Smooth muscle cell (in vitro differentiated cells): ENCODE results near the gene ZNF462. TPM values are rescaled to one million over a fixed set of nuclear protein-coding genes. Genes with fewer than 3 reads are reported as not detected.
A peak's percentile ranks its signal among the peaks of the same experiment; 100 is the strongest.

ENCODE experiments used
- DNase-seq: peaks from one replicate; lab custom pipeline; 2025; ENCODE audit not compliant: unreplicated experiment; lab: John Stamatoyannopoulos, UW
- H2AFZ ChIP-seq: fragments of 200-600 bp; sonication (generic); 2 replicates; pipeline ENCODE4 v1.6.0; 2016; ENCODE audit warnings: antibody characterized with exemption, low read depth, mild to moderate bottlenecking
- H3F3A ChIP-seq: fragments of 200-600 bp; sonication (generic); 2 replicates; pipeline ENCODE4 v1.6.0; 2017; ENCODE audit warnings: antibody characterized with exemption, low read depth
- H3K27ac ChIP-seq: fragments of 200-600 bp; sonication (generic); 2 replicates; pipeline ENCODE4 v1.5.1; 2016; ENCODE audit warnings: low read depth, mild to moderate bottlenecking
- H3K27me3 ChIP-seq: fragments of 200-600 bp; sonication (generic); 2 replicates; pipeline ENCODE4 v1.6.1; 2016; ENCODE audit warnings: low read depth, mild to moderate bottlenecking
- H3K36me3 ChIP-seq: fragments of 200-600 bp; sonication (generic); 2 replicates; pipeline ENCODE4 v1.5.1; 2016; ENCODE audit warnings: low read depth
- H3K4me1 ChIP-seq: fragments of 200-600 bp; sonication (generic); 2 replicates; pipeline ENCODE4 v1.5.1; 2016; ENCODE audit warnings: low read depth
- H3K4me2 ChIP-seq: fragments of 200-600 bp; sonication (generic); 2 replicates; pipeline ENCODE4 v1.6.0; 2016; ENCODE audit warnings: mild to moderate bottlenecking
- H3K4me3 ChIP-seq: fragments of 200-600 bp; sonication (generic); 2 replicates; pipeline ENCODE4 v1.5.1; 2016; ENCODE audit warnings: mild to moderate bottlenecking
- H3K79me2 ChIP-seq: fragments of 200-600 bp; sonication (generic); 2 replicates; pipeline ENCODE4 v1.6.0; 2016; ENCODE audit warnings: low read depth, mild to moderate bottlenecking
- H3K9ac ChIP-seq: fragments of 200-600 bp; sonication (generic); 2 replicates; pipeline ENCODE4 v1.6.0; 2016; ENCODE audit warnings: low read depth
- H3K9me3 ChIP-seq: fragments of 200-600 bp; sonication (generic); replicated peaks from 2 replicates; pipeline ENCODE4 v1.5.1; 2016; ENCODE audit warnings: low read depth
- H4K20me1 ChIP-seq: fragments of 200-600 bp; sonication (generic); 2 replicates; pipeline ENCODE4 v1.6.0; 2016; ENCODE audit warnings: low read depth
- CTCF ChIP-seq: fragments of 200-600 bp; sonication (generic); IDR thresholded peaks from 2 replicates; pipeline ENCODE4 v1.5.1; 2017; ENCODE audit warnings: borderline replicate concordance, mild to moderate bottlenecking, antibody characterized with exemption; ENCODE audit not compliant: insufficient read depth, poor library complexity, severe bottlenecking
- WGBS: methylation state at CpG from one replicate; pipeline ENCODE4 v1.1.7; 2016; ENCODE audit warnings: low lambda C conversion rate; 5-methylcytosine and 5-hydroxymethylcytosine counted together
- polyA plus RNA-seq: library from polyadenylated mRNA; unstranded; fragments of >200 nt; fragmentation: Nextera tagmentation; extraction: Ambion mirVana; gene quantifications from 2 replicates; pipeline ENCODE4 v1.2.1, GENCODE V29; 2016
- total RNA-seq: library from RNA; depleted of rRNA; stranded (reverse); fragments of >200 nt; gene quantifications from 2 replicates; pipeline ENCODE4 v1.2.3, GENCODE V29; 2014

The ZNF462 gene
- total and polyA plus RNA-seq, 2 experiments from 2014 or later = 9.1 to 32.2 TPM

GRCh38 chr9:106880081-106880480 is 17.1 kb downstream of the ZNF462 start:
- H3K79me2 ChIP-seq = peaks cover 89% of the 10 kb centered on the region

GRCh38 chr9:106880863-106881262 is 17.9 kb downstream of the ZNF462 start:
- Histone ChIP-seq H3K9ac (no peak overlapping the region), H3K27me3 (no peaks in the 10 kb centered on the region), H4K20me1 (peaks cover 95% of the 10 kb centered on the region), H3K79me2 (peaks cover 89% of the 10 kb centered on the region), H3K36me3 (no peaks in the 10 kb centered on the region), H3K4me2 (no peak overlapping the region), H3K4me3 (no peak overlapping the region), H3K9me3 (no peaks in the 10 kb centered on the region), H2AFZ (no peak overlapping the region), H3K4me1 (peaks cover 45% of the 10 kb centered on the region), H3F3A (peaks cover 29% of the 10 kb centered on the region), H3K27ac (peak overlapping the region; percentile 81)
- TF ChIP-seq CTCF = no peak
- WGBS = 92% methylated on average over 6 of the region's 6 CpGs
- no peak for DNase-seq

More at GRCh38 chr9:106880081-106880480, 17.1 kb downstream of the ZNF462 start:
- Histone ChIP-seq H3K4me1 (peaks cover 46% of the 10 kb centered on the region), H2AFZ (no peak overlapping the region), H3K27me3 (no peaks in the 10 kb centered on the region), H3K36me3 (no peaks in the 10 kb centered on the region), H3K27ac (peak overlapping the region; percentile 81), H3K4me3 (no peak overlapping the region), H3K9ac (no peak overlapping the region), H3K4me2 (peak overlapping the region; percentile 43), H4K20me1 (peaks cover 95% of the 10 kb centered on the region), H3K9me3 (no peaks in the 10 kb centered on the region), H3F3A (peaks cover 26% of the 10 kb centered on the region)
- TF ChIP-seq CTCF = no peak
- WGBS = 65% methylated on average over 5 of the region's 5 CpGs
- no peak for DNase-seq

DNA sequence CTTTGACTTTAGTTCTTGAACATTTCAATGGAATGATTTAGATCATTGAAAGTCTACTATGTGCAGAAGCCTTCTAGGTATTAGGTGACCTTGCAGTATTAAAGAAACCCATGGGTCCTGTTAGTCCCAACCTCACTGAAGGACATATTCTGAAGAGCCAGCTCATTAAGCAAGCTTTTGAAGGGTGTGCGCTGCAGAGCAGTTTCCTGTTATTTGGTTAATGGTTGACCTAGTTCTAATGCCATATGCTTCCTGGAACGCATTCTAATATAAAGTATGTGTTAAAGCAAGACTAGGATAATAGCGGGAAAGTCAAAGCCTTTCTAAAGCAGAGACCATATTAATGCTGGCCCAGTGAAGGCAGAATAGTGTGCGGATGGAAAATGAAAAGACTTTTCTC is 20.1 kb downstream of the ZNF462 start:
- Histone ChIP-seq H3K27me3 (no peaks in the 10 kb centered on the region), H3K4me3 (no peak overlapping the region), H3K9me3 (no peaks in the 10 kb centered on the region), H3K4me2 (peak overlapping the region; percentile 65), H3K36me3 (no peaks in the 10 kb centered on the region), H2AFZ (no peak overlapping the region), H3F3A (peaks cover 21% of the 10 kb centered on the region), H3K79me2 (peaks cover 89% of the 10 kb centered on the region), H3K4me1 (peaks cover 37% of the 10 kb centered on the region), H3K9ac (no peak overlapping the region), H4K20me1 (peaks cover 85% of the 10 kb centered on the region), H3K27ac (no peak overlapping the region)
- no peak for DNase-seq
- TF ChIP-seq CTCF = no peak
- 93% methylated on average over 4 of the region's 4 CpGs for WGBS

DNA sequence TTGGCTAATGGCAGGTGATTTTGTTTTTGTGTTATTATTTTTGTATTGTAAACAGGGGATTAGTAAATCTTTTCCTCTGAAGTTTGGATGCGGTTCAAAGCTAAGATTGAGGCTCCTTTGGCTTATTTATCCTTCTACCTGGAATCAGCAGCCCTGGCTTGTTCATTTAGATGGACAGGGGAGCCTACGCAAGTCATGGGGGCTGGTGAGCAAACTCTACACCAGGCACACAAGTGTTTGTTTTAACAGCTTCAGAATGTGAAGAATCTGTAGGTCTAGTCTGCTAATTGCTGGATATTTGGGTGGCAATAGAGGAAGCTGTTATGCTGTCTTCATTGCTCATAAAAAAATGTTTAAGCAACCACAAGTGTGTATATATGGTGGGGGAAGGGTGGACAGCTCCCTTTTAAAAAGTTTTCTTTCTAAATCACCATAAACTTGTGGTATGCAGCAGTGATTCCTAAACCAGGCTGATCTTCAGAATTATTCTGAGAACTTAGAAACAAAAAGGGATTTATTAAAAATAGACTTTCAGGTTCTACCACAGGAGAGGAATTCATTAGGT is 20.7 kb downstream of the ZNF462 start:
- Histone ChIP-seq H3K27ac (peak overlapping the region; percentile 72), H3K4me1 (peaks cover 36% of the 10 kb centered on the region)
- no peak for DNase-seq

More for the DNA sequence above, 20.7 kb downstream of the ZNF462 start:
- H3K27me3 ChIP-seq = no peaks in the 10 kb centered on the region
- peak overlapping the region; percentile 65 for H3K4me2 ChIP-seq
- H3K4me3 ChIP-seq = no peak overlapping the region
- peaks cover 90% of the 10 kb centered on the region for H3K79me2 ChIP-seq
- peaks cover 82% of the 10 kb centered on the region for H4K20me1 ChIP-seq
- no peak overlapping the region for H2AFZ ChIP-seq
- WGBS = 48% methylated on average over 2 of the region's 2 CpGs
- H3K9ac ChIP-seq = no peak overlapping the region
- no peaks in the 10 kb centered on the region for H3K9me3 ChIP-seq
- no peaks in the 10 kb centered on the region for H3K36me3 ChIP-seq
- peaks cover 15% of the 10 kb centered on the region for H3F3A ChIP-seq
- TF ChIP-seq CTCF = no peak
